GM20431 (cell line): ENCODE results near the gene SSBP1.
"Not testable (repeated sequence)": the region's sequence is repeated elsewhere in the genome, so short reads cannot be mapped to it uniquely, and the experiment has no call there.

ENCODE experiments used
- in situ Hi-C: fragments of 300-500 bp; cut with MseI, MboI; formaldehyde crosslinking; loops from one replicate; pipeline ENCODE4 v1.15.0; 2020; ENCODE audit warnings: low sequenced_read_pairs; ENCODE audit not compliant: unreplicated experiment

SSBP1 gene

DNA sequence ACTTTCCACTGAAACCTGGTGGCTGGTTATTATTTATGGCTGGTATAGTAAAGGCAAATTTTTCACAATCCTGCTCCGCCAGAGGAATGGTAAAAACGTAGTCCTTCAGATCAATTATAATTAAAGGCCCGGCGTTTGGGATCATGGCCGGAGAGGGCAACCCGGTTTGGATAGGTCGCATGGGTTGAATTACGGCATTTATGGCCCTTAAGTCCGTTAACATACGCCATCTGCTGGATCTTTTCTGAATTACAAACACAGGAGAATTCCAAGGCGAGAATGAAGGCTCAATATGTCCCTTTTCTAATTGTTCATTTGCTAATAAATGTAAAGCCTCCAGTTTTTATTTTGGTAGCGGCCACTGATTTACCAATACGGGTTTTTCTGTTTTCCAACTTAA lies 14.5 kb downstream of the SSBP1 start:
- in situ Hi-C loops: no loop called here

DNA sequence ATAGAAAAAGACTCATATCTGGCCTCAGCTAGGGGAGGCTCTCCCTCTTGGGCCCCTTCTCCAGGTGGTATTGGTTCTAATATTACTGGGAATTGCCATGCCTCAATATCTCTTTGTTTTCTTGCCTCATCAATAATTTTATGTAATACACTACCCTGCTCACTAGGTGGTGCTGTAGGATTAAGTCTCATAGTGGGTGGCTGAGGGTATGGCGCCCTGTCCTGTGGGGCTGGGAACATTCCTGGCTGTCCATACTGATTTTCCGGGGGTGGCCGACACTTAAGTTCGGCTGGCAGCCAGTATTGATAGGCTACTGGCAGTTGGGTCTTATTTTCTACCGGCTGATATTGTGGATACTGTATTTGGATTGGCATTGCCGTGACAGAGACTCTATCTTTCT lies 16.8 kb downstream of the SSBP1 start:
- in situ Hi-C loops: no loop called here

DNA sequence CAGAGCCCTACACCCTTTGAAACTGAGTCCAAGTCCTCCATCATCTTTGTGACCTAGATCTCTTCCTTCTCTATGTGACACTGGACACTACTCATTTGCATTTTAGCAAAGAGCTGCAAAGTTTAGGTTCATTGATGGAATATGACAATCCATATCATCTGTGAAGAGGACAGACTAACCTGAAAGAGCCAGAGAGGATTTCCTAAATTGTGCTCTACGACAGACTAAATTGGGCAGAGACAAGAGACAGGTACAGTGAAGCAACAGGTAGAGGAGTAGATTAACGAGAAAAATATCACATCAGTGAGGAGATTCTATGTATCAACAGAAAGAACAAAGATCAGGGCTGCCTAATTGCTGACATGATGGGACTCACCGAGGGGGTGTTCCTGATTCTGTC lies 25.6 kb downstream of the SSBP1 start, which contains the start of gene TAS2R3:
TAS2R3 (plus strand) TSS at position 301 of the 400 bp plus-strand sequence; CDS start at position 363, 62 bp downstream.
- in situ Hi-C loops: no loop called here

DNA sequence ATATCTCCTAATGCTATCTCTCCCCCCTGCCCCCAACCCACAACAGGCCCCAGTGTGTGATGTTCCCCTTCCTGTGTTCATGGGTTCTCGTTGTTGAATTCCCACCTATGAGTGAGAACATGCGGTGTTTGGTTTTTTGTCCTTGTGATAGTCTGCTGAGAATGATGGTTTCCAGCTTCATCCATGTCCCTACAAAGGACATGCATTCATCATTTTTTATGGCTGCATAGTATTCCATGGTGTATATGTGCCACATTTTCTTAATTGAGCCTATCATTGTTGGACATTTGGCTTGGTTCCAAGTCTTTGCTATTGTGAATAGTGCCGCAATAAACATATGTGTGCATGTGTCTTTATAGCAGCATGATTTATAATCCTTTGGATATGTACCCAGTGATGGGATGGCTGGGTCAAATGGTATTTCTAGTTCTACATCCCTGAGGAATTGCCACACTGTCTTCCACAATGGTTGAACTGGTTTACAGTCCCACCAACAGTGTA lies 32.0 kb downstream of the SSBP1 start:
- in situ Hi-C loops: not testable (repeated sequence)

DNA sequence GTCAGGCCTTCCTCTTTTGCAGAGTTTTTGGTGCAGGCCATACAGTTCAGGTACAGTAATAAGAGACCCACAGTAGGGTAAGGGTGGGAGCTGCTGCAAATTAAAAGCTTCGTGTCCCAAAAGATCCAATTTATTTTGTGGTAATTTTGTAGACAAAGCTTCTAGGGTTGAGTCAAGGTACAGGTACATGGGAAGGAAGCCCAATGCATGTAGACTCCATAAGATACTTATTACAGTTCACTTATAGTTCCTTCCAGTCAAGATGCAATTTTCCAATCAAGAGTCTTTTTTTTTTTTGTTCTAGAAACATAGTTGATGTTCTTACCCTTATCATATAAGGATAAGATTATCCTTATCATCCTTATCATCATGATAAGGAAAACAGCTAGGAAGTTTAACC lies 38.2 kb downstream of the SSBP1 start, which contains the start of gene TAS2R4:
TAS2R4 (plus strand) TSS at position 301 of the 400 bp plus-strand sequence. CDS start 1,815 bp downstream, outside the sequence.
- in situ Hi-C loops: no loop called here

DNA sequence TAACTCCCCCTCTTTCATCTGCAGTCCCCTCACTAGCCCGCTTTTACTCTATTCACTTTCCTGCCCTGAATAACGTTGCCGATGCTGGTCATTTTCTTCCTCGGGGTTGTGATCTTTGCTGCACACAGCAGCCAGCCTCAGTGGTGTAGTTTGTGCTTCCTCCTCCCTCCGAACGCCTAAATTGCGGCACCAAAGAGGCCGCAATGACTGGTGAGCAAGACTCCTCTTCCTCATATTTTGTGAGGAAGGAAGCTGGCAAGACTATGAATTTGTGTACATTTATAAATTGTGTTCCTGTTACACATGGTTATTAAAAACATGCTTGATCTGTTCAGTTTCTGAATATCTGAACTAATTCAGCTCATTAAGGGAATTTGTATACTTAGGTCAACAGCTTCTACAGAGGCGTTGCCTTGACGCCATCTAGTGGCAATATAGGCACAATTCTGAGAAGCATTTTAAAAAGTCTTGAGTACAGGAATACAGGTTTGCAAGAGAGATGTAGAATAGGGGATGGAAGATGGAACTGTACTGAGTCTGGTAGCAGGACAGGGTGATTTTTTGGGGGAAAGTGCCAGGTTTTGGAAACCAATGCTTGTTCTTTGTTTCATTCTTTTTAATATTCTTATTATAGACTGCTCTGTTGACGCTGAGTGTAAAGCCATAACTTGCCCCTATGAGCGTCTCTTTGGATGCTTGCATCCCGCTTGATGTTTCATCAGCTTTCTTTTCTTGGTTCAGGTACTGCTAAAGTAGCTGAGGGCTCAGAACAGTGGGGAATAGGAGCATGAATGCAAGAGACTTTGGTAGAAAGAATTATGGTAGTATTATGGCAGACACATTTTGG lies 47.8 kb downstream of the SSBP1 start:
- in situ Hi-C loops: no loop called here

DNA sequence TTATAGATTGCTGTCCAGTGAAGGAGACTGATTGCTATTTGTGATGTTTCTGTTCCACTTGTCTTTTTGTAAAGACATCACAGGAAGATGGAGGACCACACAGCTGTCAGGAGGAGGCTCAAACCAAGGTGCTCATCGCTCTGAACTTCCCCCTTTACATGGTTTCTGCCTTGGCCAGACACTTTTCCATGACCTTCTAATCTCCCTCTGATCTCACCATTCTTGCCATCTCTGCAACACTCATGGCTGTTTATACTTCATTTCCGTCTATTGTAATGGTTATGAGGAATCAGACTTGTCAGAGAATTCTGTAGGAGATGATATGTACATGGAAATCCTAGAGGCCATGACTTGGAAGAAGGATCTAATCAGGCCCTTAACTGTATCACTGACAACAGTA lies 50.1 kb downstream of the SSBP1 start:
- in situ Hi-C loops: no loop called here

DNA sequence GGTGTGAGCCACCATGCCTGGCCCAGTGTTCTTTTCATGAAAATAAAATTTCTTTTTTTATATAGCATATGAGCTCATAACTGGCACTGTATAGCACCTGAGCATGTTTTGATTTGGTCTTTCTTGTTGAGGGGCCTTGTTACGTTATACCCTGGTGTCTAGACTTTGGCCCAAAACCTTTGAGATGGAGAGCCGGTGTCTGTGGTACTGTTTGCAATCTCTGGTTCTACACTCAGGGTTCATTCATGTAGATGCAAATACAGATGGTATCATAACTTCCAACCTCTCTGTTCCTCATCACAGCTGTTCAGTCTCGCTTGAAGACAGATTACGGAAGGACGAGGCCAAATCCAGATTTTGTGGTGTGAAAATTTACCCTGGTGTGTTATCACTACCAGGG lies 51.8 kb downstream of the SSBP1 start, which contains the start of gene TAS2R5:
TAS2R5 (plus strand) TSS at position 301 of the 400 bp plus-strand sequence. CDS start 145 bp downstream, outside the sequence.
- in situ Hi-C loops: no loop called here

DNA sequence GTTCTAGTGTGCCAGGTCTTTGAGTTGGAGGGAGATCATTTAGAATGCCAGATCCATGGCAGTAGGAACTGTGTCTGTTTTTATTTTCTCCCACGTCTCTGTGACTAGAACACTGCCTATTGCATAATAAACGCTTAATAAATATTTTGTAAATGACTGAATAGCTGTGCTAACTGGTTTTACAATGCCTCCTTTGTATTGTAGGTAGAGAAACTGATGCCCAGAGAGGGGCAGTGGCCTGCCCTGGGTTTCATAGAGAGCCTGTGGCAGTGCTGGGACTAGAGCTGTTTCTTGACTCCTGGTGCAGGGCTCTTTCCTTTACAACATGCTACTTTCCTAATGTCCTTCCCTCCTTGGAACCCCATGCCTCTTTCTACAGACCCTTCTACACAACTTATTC lies 54.4 kb downstream of the SSBP1 start:
- in situ Hi-C loops: no loop called here
